IMR-90 (cell line): Measurements from ENCODE around the gene PTPN4. TPM values are rescaled to one million over a fixed set of nuclear protein-coding genes. Genes with fewer than 3 reads are reported as not detected.

Source experiments
- ATAC-seq: fragments of 200-7000 bp; cut with Tn5 transposase; 2 replicates; pipeline ENCODE4 v1.9.1; 2020; ENCODE audit warnings: low read depth, mild to moderate bottlenecking, moderate library complexity
- BruUV-seq: library from RNA; stranded (reverse); fragments of 400-500 nt; replicated peaks from 2 replicates; lab custom pipeline; 2021; lab: Mats Ljungman, UMichigan
- CTCF ChIA-PET: fragments of 300-600 bp; formaldehyde crosslinking; extraction: SDS; loops from one replicate; lab custom pipeline; 2021; ENCODE audit warnings: antibody characterized with exemption; lab: Yijun Ruan, JAX
- POLR2A ChIA-PET: fragments of 300-600 bp; sonication (Branson Sonifier 250); formaldehyde crosslinking; loops from one replicate; lab custom pipeline; 2022; ENCODE audit warnings: antibody characterized with exemption; ENCODE audit not compliant: unreplicated experiment; lab: Charles Lee
- DNase-seq: peaks from one replicate; pipeline ENCODE4 v3.0.0; 2013
- H2AFZ ChIP-seq: replicated peaks from 2 replicates; pipeline ENCODE3; 2013; ENCODE audit warnings: low read length, mild to moderate bottlenecking; ENCODE audit not compliant: poor library complexity
- H2AK5ac ChIP-seq: 2 replicates; pipeline ENCODE4 v1.6.1; 2013; ENCODE audit warnings: low read depth, low read length, inconsistent platforms
- H2AK9ac ChIP-seq: replicated peaks from 2 replicates; pipeline ENCODE3; 2013; ENCODE audit warnings: mild to moderate bottlenecking, low read depth, low read length, moderate library complexity; ENCODE audit not compliant: poor library complexity
- H2BK120ac ChIP-seq: 2 replicates; pipeline ENCODE4 v1.6.1; 2013; ENCODE audit warnings: low read depth, low read length, inconsistent platforms
- H2BK15ac ChIP-seq: 3 replicates; pipeline ENCODE4 v1.6.1; 2013; ENCODE audit warnings: low read depth, low read length, inconsistent platforms
- H2BK20ac ChIP-seq: 2 replicates; pipeline ENCODE4 v1.6.1; 2013; ENCODE audit warnings: low read depth, mild to moderate bottlenecking, inconsistent platforms, low read length, moderate library complexity
- H2BK5ac ChIP-seq: 2 replicates; pipeline ENCODE4 v1.6.1; 2013; ENCODE audit warnings: mild to moderate bottlenecking, low read depth, low read length, inconsistent platforms; ENCODE audit not compliant: poor library complexity, severe bottlenecking
- H3K14ac ChIP-seq: replicated peaks from 2 replicates; pipeline ENCODE4 v1.6.1; 2013; ENCODE audit warnings: low read depth, low read length, inconsistent platforms
- H3K18ac ChIP-seq: 2 replicates; pipeline ENCODE4 v1.6.1; 2013; ENCODE audit warnings: low read depth, low read length, control low read depth
- H3K23ac ChIP-seq: 2 replicates; pipeline ENCODE4 v1.6.1; 2013; ENCODE audit warnings: low read depth, low read length, inconsistent platforms
- H3K27ac ChIP-seq: 2 replicates; pipeline ENCODE4 v1.5.1; 2013; ENCODE audit warnings: mild to moderate bottlenecking, control low read depth, low read length; ENCODE audit not compliant: insufficient read depth
- H3K27me3 ChIP-seq: 2 replicates; pipeline ENCODE4 v1.6.1; 2013; ENCODE audit warnings: low read length; ENCODE audit not compliant: control insufficient read depth, insufficient read depth
- H3K36me3 ChIP-seq: 2 replicates; pipeline ENCODE4 v1.6.1; 2013; ENCODE audit warnings: low read length, mixed read lengths; ENCODE audit not compliant: control insufficient read depth, insufficient read depth
- H3K4ac ChIP-seq: 2 replicates; pipeline ENCODE4 v1.6.1; 2013; ENCODE audit warnings: low read depth, low read length, inconsistent platforms
- H3K4me1 ChIP-seq: 2 replicates; pipeline ENCODE4 v1.6.1; 2013; ENCODE audit warnings: low read length, mixed read lengths; ENCODE audit not compliant: control insufficient read depth, insufficient read depth
- H3K4me2 ChIP-seq: 2 replicates; pipeline ENCODE4 v1.6.1; 2013; ENCODE audit warnings: low read depth, mild to moderate bottlenecking, control low read depth, low read length, moderate library complexity
- H3K4me3 ChIP-seq: 2 replicates; pipeline ENCODE4 v1.5.1; 2013; ENCODE audit warnings: low read depth, mild to moderate bottlenecking, control low read depth, low read length, moderate library complexity; ENCODE audit not compliant: insufficient read depth
- H3K56ac ChIP-seq: 2 replicates; pipeline ENCODE4 v1.6.1; 2013; ENCODE audit warnings: low read length, inconsistent platforms; ENCODE audit not compliant: insufficient read depth; ENCODE audit errors: extremely low read depth
- H3K79me1 ChIP-seq, 2 experiments: 2 replicates each; pipeline ENCODE4 v1.6.1; 2013; ENCODE audit warnings: low read length in 2 of 2, inconsistent platforms in 1 of 2, low read depth in 1 of 2
- H3K9ac ChIP-seq: 2 replicates; pipeline ENCODE4 v1.6.1; 2013; ENCODE audit warnings: low read depth, low read length, control low read depth
- H3K9me1 ChIP-seq: 2 replicates; pipeline ENCODE4 v1.6.1; 2013; ENCODE audit warnings: low read length, inconsistent platforms; ENCODE audit not compliant: insufficient read depth
- H3K9me3 ChIP-seq: 2 replicates; pipeline ENCODE4 v1.6.1; 2013; ENCODE audit warnings: low read length; ENCODE audit not compliant: control insufficient read depth, insufficient read depth
- H4K20me1 ChIP-seq: 2 replicates; pipeline ENCODE4 v1.6.1; 2013; ENCODE audit warnings: low read length, inconsistent platforms; ENCODE audit not compliant: insufficient read depth
- H4K5ac ChIP-seq: 2 replicates; pipeline ENCODE4 v1.6.1; 2013; ENCODE audit warnings: mild to moderate bottlenecking, low read depth, low read length, control low read depth
- H4K8ac ChIP-seq, 2 experiments: 2 replicates each; pipeline ENCODE4 v1.6.1; 2013; ENCODE audit warnings: low read depth in 2 of 2, low read length in 2 of 2, control low read depth in 1 of 2, inconsistent platforms in 1 of 2
- H4K91ac ChIP-seq: 2 replicates; pipeline ENCODE4 v1.6.1; 2013; ENCODE audit warnings: low read depth, low read length, inconsistent platforms; ENCODE audit not compliant: insufficient read depth
- BHLHE40 ChIP-seq: fragments of 150-350 bp; IDR thresholded peaks from 2 replicates; pipeline ENCODE4 v1.6.1; 2016; ENCODE audit warnings: mild to moderate bottlenecking, low read depth, low read length
- CHD1 ChIP-seq: IDR thresholded peaks from 2 replicates; pipeline ENCODE4 v1.6.1; 2012; ENCODE audit warnings: low read depth, low read length, improper control_type of control experiment
- CTCF ChIP-seq: conservative IDR thresholded peaks from 2 replicates; pipeline ENCODE4 v1.5.1; 2012; ENCODE audit warnings: mild to moderate bottlenecking, low read depth, low read length, improper control_type of control experiment
- FOS ChIP-seq: fragments of 150-350 bp; IDR thresholded peaks from 2 replicates; pipeline ENCODE4 v1.6.1; 2016; ENCODE audit warnings: low read depth, low read length
- MAFK ChIP-seq: IDR thresholded peaks from 2 replicates; pipeline ENCODE4 v1.6.1; 2012; ENCODE audit warnings: low read depth, low read length, improper control_type of control experiment
- MAZ ChIP-seq: IDR thresholded peaks from 2 replicates; pipeline ENCODE4 v1.6.1; 2012; ENCODE audit warnings: low read depth, mild to moderate bottlenecking, low read length, improper control_type of control experiment, moderate library complexity, borderline replicate concordance
- MXI1 ChIP-seq: IDR thresholded peaks from 2 replicates; pipeline ENCODE4 v1.6.1; 2012; ENCODE audit warnings: low read depth, mild to moderate bottlenecking, low read length, moderate library complexity, borderline replicate concordance
- NFE2L2 ChIP-seq: fragments of 150-350 bp; IDR thresholded peaks from 2 replicates; pipeline ENCODE4 v1.6.1; 2016; ENCODE audit warnings: low read depth, mild to moderate bottlenecking, low read length
- POLR2A ChIP-seq: IDR thresholded peaks from 2 replicates; pipeline ENCODE4 v1.6.1; 2012; ENCODE audit warnings: mild to moderate bottlenecking, low read depth, low read length
- RAD21 ChIP-seq: IDR thresholded peaks from 2 replicates; pipeline ENCODE4 v1.6.1; 2012; ENCODE audit warnings: low read length, improper control_type of control experiment
- RFX5 ChIP-seq: IDR thresholded peaks from 2 replicates; pipeline ENCODE4 v1.8.0; 2012; ENCODE audit warnings: low read depth, mild to moderate bottlenecking, low read length, moderate library complexity
- SMC3 ChIP-seq: fragments of 150-350 bp; IDR thresholded peaks from 2 replicates; pipeline ENCODE4 v1.6.1; 2016; ENCODE audit warnings: low read depth, mild to moderate bottlenecking, antibody characterized with exemption, low read length, moderate library complexity
- WGBS, 2 experiments: methylation state at CpG; one replicate each; pipeline versions ENCODE4 v1.1.5 to v1.1.7; 2013; ENCODE audit warnings: missing lambda C conversion rate in 2 of 2; ENCODE audit not compliant: insufficient read length in 1 of 2; ENCODE audit errors: extremely low coverage in 2 of 2; 5-methylcytosine and 5-hydroxymethylcytosine counted together
- dilution Hi-C: fragments of 300-500 bp; cut with HindIII; formaldehyde crosslinking; loops from one replicate; pipeline ENCODE4 v1.14.3; 2018; ENCODE audit warnings: low sequenced_read_pairs; ENCODE audit not compliant: unreplicated experiment
- in situ Hi-C: fragments of 300-500 bp; cut with MboI; formaldehyde crosslinking; loops from 3 replicates; pipeline ENCODE4 v1.14.3; 2019; ENCODE audit warnings: low sequenced_read_pairs, inconsistent platforms, mixed read lengths
- intact Hi-C: fragments of 100-400 bp; cut with micrococcal nuclease; formaldehyde crosslinking; loops from 2 replicates; pipeline ENCODE4 v1.10.0; 2022
- polyA plus RNA-seq, 3 experiments: library from polyadenylated mRNA; depleted of rRNA; stranded (reverse); fragments of >200 nt; gene quantifications; 2 replicates each; pipeline ENCODE4 v1.2.3, GENCODE V29; 2012; ENCODE audit warnings: low replicate concordance in 1 of 3
- total RNA-seq: library from RNA; depleted of rRNA; stranded (reverse); fragments of >200 nt; gene quantifications from 2 replicates; pipeline ENCODE4 v1.2.3, GENCODE V29; 2012

PTPN4 gene
- total and polyA plus RNA-seq, 2 of the 4 experiments (the other 2 are of a cell fraction) = 2.9 to 19.2 TPM

DNA sequence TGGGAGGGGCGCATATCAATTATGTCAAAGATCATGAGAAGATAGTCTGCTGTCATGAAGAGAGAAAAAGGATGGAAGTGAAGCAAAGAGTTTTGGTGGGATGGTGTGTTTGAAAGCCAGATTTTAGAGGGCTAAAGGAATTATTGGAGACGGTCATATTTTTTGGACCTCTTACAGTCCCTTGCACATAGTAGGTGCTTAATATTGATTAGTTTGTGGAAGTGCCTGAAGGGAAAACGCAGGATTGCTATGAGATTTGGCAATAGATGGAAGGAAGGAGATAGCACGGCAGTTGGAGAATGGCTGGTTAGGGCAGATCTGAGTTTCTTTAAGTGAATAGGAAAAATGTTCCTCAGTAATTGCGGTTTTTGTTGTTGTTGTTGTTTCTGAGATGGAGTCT, 269.1 kb downstream of the PTPN4 start:
- H2BK120ac ChIP-seq = no peak overlapping the region
- no peak overlapping the region for H2AK9ac ChIP-seq
- no peak overlapping the region for H4K5ac ChIP-seq
- H2AK5ac ChIP-seq = no peak overlapping the region
- no peak for TF ChIP-seq MXI1
- TF ChIP-seq RAD21 = no peak
- no peak for TF ChIP-seq MAZ
- TF ChIP-seq CHD1 = no peak
- no peak for TF ChIP-seq RFX5
- TF ChIP-seq MAFK = no peak
- no peak for TF ChIP-seq POLR2A
- no peak for TF ChIP-seq SMC3
- no peak for TF ChIP-seq BHLHE40
- TF ChIP-seq NFE2L2 = no peak
- no peak for TF ChIP-seq FOS
- no peak for TF ChIP-seq CTCF
- no peaks in the 10 kb centered on the region for H3K36me3 ChIP-seq
- BruUV-seq = no TSS peak
- no peaks in the 10 kb centered on the region for H3K9me3 ChIP-seq
- no peak overlapping the region for H3K4me3 ChIP-seq
- no peaks in the 10 kb centered on the region for H4K20me1 ChIP-seq
- H3K4me2 ChIP-seq = no peak overlapping the region
- no peaks in the 10 kb centered on the region for H3K4me1 ChIP-seq
- H2AFZ ChIP-seq = no peak overlapping the region
- H2BK20ac ChIP-seq = no peak overlapping the region
- H4K91ac ChIP-seq = no peak overlapping the region
- intact Hi-C loops (no loop called here), in situ Hi-C loops (no loop called here), dilution Hi-C loops (no loop called here)
- no peak overlapping the region for H4K8ac ChIP-seq
- no peak overlapping the region for H3K18ac ChIP-seq
- ATAC-seq = no peak
- no peak overlapping the region for H3K9ac ChIP-seq
- ChIA-PET POLR2A (no interaction called here), CTCF (no interaction called here)
- no peak overlapping the region for H3K56ac ChIP-seq
- H3K14ac ChIP-seq = no peak overlapping the region
- no peak overlapping the region for H2BK15ac ChIP-seq
- no peak overlapping the region for H3K23ac ChIP-seq
- 100% methylated on average over 3 of the region's 5 CpGs; no CpG with 5 or more reads in 1 of the 2 experiments for WGBS, 2 experiments
- no peaks in the 10 kb centered on the region for H3K9me1 ChIP-seq
- no peak overlapping the region for H3K27ac ChIP-seq
- H3K79me1 ChIP-seq = peaks cover 10 to 11% of the 10 kb centered on the region in 2 experiments; a peak in 3 of 4 replicates
- no peaks in the 10 kb centered on the region for H3K27me3 ChIP-seq
- no peak overlapping the region for H2BK5ac ChIP-seq
- DNase-seq = no peak
- no peak overlapping the region for H3K4ac ChIP-seq
